ENCODE measurements around the gene KDELR3. TPM values are rescaled to one million over a fixed set of nuclear protein-coding genes. Genes with fewer than 3 reads are reported as not detected.

KDELR3 gene
- total and polyA plus RNA-seq, 2 of the 8 experiments (the other 6 are each of a cell fraction or from before 2014, with no cell fraction given): 7.9 to 13.0 TPM

DNA sequence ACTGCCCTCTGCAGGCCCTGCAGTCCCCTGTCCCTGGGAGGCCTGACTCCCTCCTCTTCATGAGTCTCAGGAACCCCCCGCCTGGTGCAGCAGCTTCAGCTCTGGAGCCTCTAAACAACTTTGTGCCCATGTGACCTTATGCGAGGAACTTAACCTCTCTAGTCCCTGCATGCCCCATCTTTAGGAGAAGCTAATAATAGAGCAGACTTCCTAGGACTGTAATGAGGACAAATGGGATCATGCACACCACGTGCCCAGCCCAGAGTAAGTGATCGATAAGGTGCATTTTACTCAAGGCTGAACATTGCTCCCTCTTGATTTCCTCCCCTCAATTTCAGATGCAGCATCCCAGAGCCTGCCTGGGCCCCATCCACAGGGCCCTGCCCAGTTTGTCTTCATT is 31.9 kb upstream of the KDELR3 start:
- no peak overlapping the region for H3K4me2 ChIP-seq (ENCODE audit: insufficient read depth in 1 of 2, low read depth in 2 of 2, low read length in 2 of 2)
- ChIA-PET POLR2A (ENCODE audit: partially characterized antibody) (interaction anchor here (0.9 to 3.8 kb wide), 3 partner anchors 12 to 49 kb away, joined by 3 to 17 read pairs (median 14); no protein-coding TSS in a partner anchor), CTCF (ENCODE audit: partially characterized antibody) (interaction anchor here (0.7 to 7.9 kb wide), 14 partner anchors 9 to 87 kb away, joined by 3 to 78 read pairs (median 6); partner anchors contain the start of gene KDELR3)
- H3K9me3 ChIP-seq (ENCODE audit: insufficient read depth in 2 of 2, low read depth in 1 of 2, low read length in 1 of 2): no peaks in the 10 kb centered on the region
- no peak overlapping the region for H2AK5ac ChIP-seq (ENCODE audit: low read depth, low read length)
- H3K4ac ChIP-seq (replicated peaks; ENCODE audit: insufficient read length, low read depth, low read length): no peak overlapping the region
- H2BK120ac ChIP-seq (replicated peaks; ENCODE audit: low read depth, low read length): no peak overlapping the region
- FAIRE-seq (no peak), DNase-seq (ENCODE audit: low read depth in 1 of 2, low spot score in 2 of 2) (no peak)
- H3K27me3 ChIP-seq (replicated peaks in 1 of 4; ENCODE audit: control insufficient read depth in 3 of 4, extremely low read depth in 1 of 4, insufficient read depth in 3 of 4, low read length in 3 of 4): no peaks in the 10 kb centered on the region
- no peak overlapping the region for H3K4me3 ChIP-seq (ENCODE audit: extremely low read depth in 1 of 4, insufficient read depth in 2 of 4, low read depth in 3 of 4, low read length in 4 of 4)
- peaks cover 0 to 2% (median 0%) of the 10 kb centered on the region in 4 experiments; a peak in 4 of 7 replicates for H3K4me1 ChIP-seq (replicated peaks in 1 of 4; ENCODE audit: control insufficient read depth in 3 of 4, insufficient read depth in 4 of 4, low read length in 3 of 4)
- no peak overlapping the region for H4K91ac ChIP-seq (replicated peaks; ENCODE audit: insufficient read length, low read length)
- H2BK5ac ChIP-seq (ENCODE audit: low read depth, low read length): no peak overlapping the region
- no peak overlapping the region for H4K5ac ChIP-seq (ENCODE audit: insufficient read length, low read depth, low read length)
- H3K79me2 ChIP-seq (ENCODE audit: control insufficient read depth in 1 of 2, insufficient read depth in 2 of 2, low read length in 2 of 2): no peaks in the 10 kb centered on the region
- no peaks in the 10 kb centered on the region for H3K36me3 ChIP-seq (ENCODE audit: control insufficient read depth in 2 of 4, insufficient read depth in 4 of 4, low read length in 3 of 4)
- WGBS, 2 experiments (ENCODE audit: extremely low coverage in 1 of 2, insufficient coverage in 1 of 2, insufficient read length in 1 of 2, insufficient replicate concordance in 2 of 2, low coverage in 1 of 2, low lambda C conversion rate in 2 of 2, missing lambda C conversion rate in 1 of 2): 75% methylated on average over 4 of the region's 4 CpGs; no CpG with 5 or more reads in 1 of the 2 experiments
- H2BK15ac ChIP-seq (ENCODE audit: low read length): no peak overlapping the region
- H3K18ac ChIP-seq (ENCODE audit: extremely low read depth, low read length): no peak overlapping the region
- no peaks in the 10 kb centered on the region for H4K20me1 ChIP-seq (replicated peaks in 1 of 2; ENCODE audit: control insufficient read depth in 1 of 2, insufficient read depth in 2 of 2, low read length in 2 of 2)
- no peak overlapping the region for H3K27ac ChIP-seq (ENCODE audit: low read depth, low read length)
- H3K23ac ChIP-seq (ENCODE audit: insufficient read length): no peak overlapping the region
- no peaks in the 10 kb centered on the region; the same call in 1 of the 2 replicates for H3K79me1 ChIP-seq (ENCODE audit: low read depth, low read length)
- no peak overlapping the region for H2BK20ac ChIP-seq (ENCODE audit: low read length)
- H2AFZ ChIP-seq (ENCODE audit: low read length): no peak overlapping the region
- H3K23me2 ChIP-seq (ENCODE audit: low read depth, low read length): no peaks in the 10 kb centered on the region
- no peak overlapping the region for H4K8ac ChIP-seq (ENCODE audit: extremely low read depth, insufficient read depth, low read length)
- H2BK12ac ChIP-seq (ENCODE audit: low read depth, low read length): no peak overlapping the region
- no peak overlapping the region for H3K14ac ChIP-seq (ENCODE audit: insufficient read length)
- H3K9ac ChIP-seq (replicated peaks in 1 of 4; ENCODE audit: extremely low read depth in 1 of 4, low read depth in 3 of 4, low read length in 3 of 4): no peak overlapping the region
- no peak overlapping the region for H3K56ac ChIP-seq (replicated peaks; ENCODE audit: insufficient read length, low read depth, low read length)
- TF ChIP-seq TAF1 (IDR thresholded peaks at IDR 0.05; ENCODE audit: low read depth, low read length) (no peak), JUN (IDR thresholded peaks at IDR 0.05; ENCODE audit: low read depth, low read length) (no peak), KDM5A (IDR thresholded peaks at IDR 0.05; ENCODE audit: low read length) (no peak), TAF7 (optimal IDR thresholded peaks at IDR 0.05; ENCODE audit: borderline replicate concordance, low read depth, low read length) (no peak), POLR2A (IDR thresholded peaks at IDR 0.05; ENCODE audit: control extremely low read depth in 1 of 2, low read depth in 2 of 2, low read length in 2 of 2) (no peak), SIX5 (IDR thresholded peaks at IDR 0.05; ENCODE audit: low read depth, low read length) (no peak), SIN3A (conservative IDR thresholded peaks at IDR 0.05 in 1 of 2, IDR thresholded peaks at IDR 0.05 in 1 of 2; ENCODE audit: low read depth in 1 of 2, low read length in 2 of 2) (no peak), RAD21 (IDR thresholded peaks at IDR 0.05 in 1 of 2, conservative IDR thresholded peaks at IDR 0.05 in 1 of 2; ENCODE audit: low read depth in 2 of 2, low read length in 2 of 2) (no peak), SIRT6 (IDR thresholded peaks at IDR 0.05; ENCODE audit: low read length) (no peak), CHD1 (IDR thresholded peaks at IDR 0.05; ENCODE audit: low read depth, low read length) (no peak), PHF8 (conservative IDR thresholded peaks at IDR 0.05; ENCODE audit: low read depth, low read length) (no peak)
- TF ChIP-seq, protein P1, sequence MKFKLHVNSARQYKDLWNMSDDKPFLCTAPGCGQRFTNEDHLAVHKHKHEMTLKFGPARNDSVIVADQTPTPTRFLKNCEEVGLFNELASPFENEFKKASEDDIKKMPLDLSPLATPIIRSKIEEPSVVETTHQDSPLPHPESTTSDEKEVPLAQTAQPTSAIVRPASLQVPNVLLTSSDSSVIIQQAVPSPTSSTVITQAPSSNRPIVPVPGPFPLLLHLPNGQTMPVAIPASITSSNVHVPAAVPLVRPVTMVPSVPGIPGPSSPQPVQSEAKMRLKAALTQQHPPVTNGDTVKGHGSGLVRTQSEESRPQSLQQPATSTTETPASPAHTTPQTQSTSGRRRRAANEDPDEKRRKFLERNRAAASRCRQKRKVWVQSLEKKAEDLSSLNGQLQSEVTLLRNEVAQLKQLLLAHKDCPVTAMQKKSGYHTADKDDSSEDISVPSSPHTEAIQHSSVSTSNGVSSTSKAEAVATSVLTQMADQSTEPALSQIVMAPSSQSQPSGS (IDR thresholded peaks at IDR 0.05; ENCODE audit: low read length): no peak
